Measurements from ENCODE around the gene SMYD2.

SMYD2 gene

GRCh38 chr1:214330222-214330621 lies 49.3 kb downstream of the SMYD2 start:
- DNase-seq: no peak

- DNase-seq: no peak
Measured at GRCh38 chr1:214330715-214331114, 49.8 kb downstream of the SMYD2 start.

GRCh38 chr1:214331180-214331579 lies 50.2 kb downstream of the SMYD2 start:
- no peak for DNase-seq

GRCh38 chr1:214331827-214332423 lies 51.0 kb downstream of the SMYD2 start:
- DNase-seq: peak; percentile 49

- peak; percentile 63 for DNase-seq
Measured at GRCh38 chr1:214332946-214333798, 52.2 kb downstream of the SMYD2 start.

- no peak for DNase-seq
Measured at GRCh38 chr1:214335567-214335966, 54.6 kb downstream of the SMYD2 start.

GRCh38 chr1:214337015-214337414 lies 56.1 kb downstream of the SMYD2 start:
- no peak for DNase-seq

- peak; percentile 54 for DNase-seq
Measured at GRCh38 chr1:214337511-214337910, 56.6 kb downstream of the SMYD2 start.

- no peak for DNase-seq
Measured at GRCh38 chr1:214338212-214338611, 57.3 kb downstream of the SMYD2 start.

GRCh38 chr1:214341459-214341858 lies 60.5 kb downstream of the SMYD2 start:
- DNase-seq: no peak

- DNase-seq: no peak
Measured at GRCh38 chr1:214341932-214342331, 61.0 kb downstream of the SMYD2 start.

- no peak for DNase-seq
Measured at GRCh38 chr1:214342525-214342924, 61.6 kb downstream of the SMYD2 start.

- no peak for DNase-seq
Measured at GRCh38 chr1:214344897-214345296, 63.9 kb downstream of the SMYD2 start.

GRCh38 chr1:214349008-214349407 lies 68.0 kb downstream of the SMYD2 start:
- no peak for DNase-seq

GRCh38 chr1:214349781-214350180 lies 68.8 kb downstream of the SMYD2 start:
- peak; percentile 35 for DNase-seq

- no peak for DNase-seq
Measured at GRCh38 chr1:214351551-214352277, 70.8 kb downstream of the SMYD2 start.

- peak; percentile 29 for DNase-seq
Measured at GRCh38 chr1:214352838-214353237, 71.9 kb downstream of the SMYD2 start.

GRCh38 chr1:214354440-214355148 lies 73.6 kb downstream of the SMYD2 start:
- peak; percentile 44 for DNase-seq

GRCh38 chr1:214360116-214360515 lies 79.2 kb downstream of the SMYD2 start:
- no peak for DNase-seq

GRCh38 chr1:214360525-214361164 lies 79.7 kb downstream of the SMYD2 start:
- DNase-seq: no peak

GRCh38 chr1:214361636-214362035 lies 80.7 kb downstream of the SMYD2 start:
- no peak for DNase-seq

- DNase-seq: peak; percentile 57
Measured at GRCh38 chr1:214362188-214362882, 81.4 kb downstream of the SMYD2 start.

Data from fibroblast of skin of back (primary cell).